Measurements from ENCODE around the gene IQCE.

Gene IQCE

GRCh38 chr7:2662273-2663120, 103.7 kb downstream of the IQCE start:
- no peak for DNase-seq (ENCODE audit: low read depth in 2 of 2)

- DNase-seq (ENCODE audit: low read depth in 2 of 2): no peak
Measured at GRCh38 chr7:2663121-2663886, 104.5 kb downstream of the IQCE start.

- DNase-seq (ENCODE audit: low read depth in 2 of 2): no peak
Measured at GRCh38 chr7:2663960-2664359, 105.2 kb downstream of the IQCE start.
